Inferior parietal cortex (tissue), 1 donor: ENCODE measurements around the gene RPS3A.
"Not testable (repeated sequence)": the region's sequence is repeated elsewhere in the genome, so short reads cannot be mapped to it uniquely, and the experiment has no call there.

Experiments
- DNase-seq: peaks from one replicate; pipeline ENCODE4 v3.0.0-alpha.2; 2016; ENCODE audit errors: extremely low spot score

RPS3A gene

GRCh38 chr4:151114986-151115385 is 15.6 kb downstream of the RPS3A start:
- DNase-seq: no peak

- peak; percentile 86 for DNase-seq
These were observed 18.0 kb downstream of the RPS3A start for GRCh38 chr4:151117371-151117962.

- DNase-seq: no peak
These were observed 30.4 kb downstream of the RPS3A start for GRCh38 chr4:151129796-151130195.

- no peak for DNase-seq
These were observed 33.9 kb downstream of the RPS3A start for GRCh38 chr4:151133311-151133710.

GRCh38 chr4:151136048-151136447 is 36.6 kb downstream of the RPS3A start:
- not testable (repeated sequence) for DNase-seq

GRCh38 chr4:151139814-151140213 is 40.4 kb downstream of the RPS3A start:
- DNase-seq: no peak

- DNase-seq: no peak
These were observed 43.3 kb downstream of the RPS3A start for GRCh38 chr4:151142758-151143157.

- DNase-seq: no peak
These were observed 43.7 kb downstream of the RPS3A start for GRCh38 chr4:151143162-151143561.

GRCh38 chr4:151143811-151144210 is 44.4 kb downstream of the RPS3A start:
- DNase-seq: no peak

- DNase-seq: no peak
These were observed 45.1 kb downstream of the RPS3A start for GRCh38 chr4:151144329-151145072.

GRCh38 chr4:151147000-151147399 is 47.6 kb downstream of the RPS3A start:
- no peak for DNase-seq

- no peak for DNase-seq
These were observed 48.8 kb downstream of the RPS3A start for GRCh38 chr4:151148261-151148660.

- DNase-seq: no peak
These were observed 51.6 kb downstream of the RPS3A start for GRCh38 chr4:151150821-151151580.

- DNase-seq: no peak
These were observed 52.6 kb downstream of the RPS3A start for GRCh38 chr4:151152028-151152427.

- no peak for DNase-seq
These were observed 54.2 kb downstream of the RPS3A start for GRCh38 chr4:151153585-151153984.
